Cardiac muscle cell (in vitro differentiated cells and primary cell): Measurements from ENCODE around the gene CCDC85C. TPM values are rescaled to one million over a fixed set of nuclear protein-coding genes. Genes with fewer than 3 reads are reported as not detected.
"Not testable (repeated sequence)": the region's sequence is repeated elsewhere in the genome, so short reads cannot be mapped to it uniquely, and the experiment has no call there.

ENCODE experiments used
- DNase-seq, 2 donors: peaks; one replicate each; pipeline versions ENCODE4 v3.0.0 to v3.0.0-alpha.2; 2010 to 2017; ENCODE audit warnings: low read depth in 1 of 2, low spot score in 1 of 2
- H3K27ac ChIP-seq: fragments of 200-600 bp; sonication (generic); 2 replicates; pipeline ENCODE4 v1.5.1; 2016
- H3K27me3 ChIP-seq: fragments of 200-600 bp; sonication (generic); 2 replicates; pipeline ENCODE4 v1.6.0; 2016; ENCODE audit warnings: control low read depth
- H3K36me3 ChIP-seq: fragments of 200-600 bp; sonication (generic); 2 replicates; pipeline ENCODE4 v1.5.1; 2016; ENCODE audit warnings: control low read depth
- H3K4me1 ChIP-seq: fragments of 200-600 bp; sonication (generic); 2 replicates; pipeline ENCODE4 v1.8.1; 2017; ENCODE audit warnings: low read depth, mild to moderate bottlenecking, mixed run types
- H3K4me3 ChIP-seq: fragments of 200-600 bp; sonication (generic); 2 replicates; pipeline ENCODE4 v1.5.1; 2016; ENCODE audit warnings: mild to moderate bottlenecking
- H3K9me3 ChIP-seq: fragments of 200-600 bp; sonication (generic); 2 replicates; pipeline ENCODE4 v1.5.1; 2017; ENCODE audit warnings: low read depth, mild to moderate bottlenecking, control low read depth
- CTCF ChIP-seq: IDR thresholded peaks from 2 replicates; pipeline ENCODE4 v1.5.1; 2012; ENCODE audit warnings: low read depth, mild to moderate bottlenecking, low read length
- polyA plus RNA-seq: library from polyadenylated mRNA; unstranded; fragments of >200 nt; fragmentation: Nextera tagmentation; extraction: Ambion mirVana; gene quantifications from 2 replicates; pipeline ENCODE4 v1.2.1, GENCODE V29; 2016
- total RNA-seq: library from RNA; depleted of rRNA; stranded (reverse); fragments of >200 nt; gene quantifications from 2 replicates; pipeline ENCODE4 v1.2.3, GENCODE V29; 2016

The CCDC85C gene
- total and polyA plus RNA-seq, 2 experiments from 2014 or later = 39.6 to 45.7 TPM

GRCh38 chr14:99643343-99643742, 39.3 kb upstream of the CCDC85C start:
- H3K27ac ChIP-seq = no peak overlapping the region
- no peaks in the 10 kb centered on the region for H3K9me3 ChIP-seq
- no peaks in the 10 kb centered on the region for H3K36me3 ChIP-seq
- H3K4me1 ChIP-seq = no peaks in the 10 kb centered on the region
- peaks cover 20% of the 10 kb centered on the region for H3K27me3 ChIP-seq
- no peak for DNase-seq
- no peak overlapping the region for H3K4me3 ChIP-seq
- TF ChIP-seq CTCF = no peak

DNA sequence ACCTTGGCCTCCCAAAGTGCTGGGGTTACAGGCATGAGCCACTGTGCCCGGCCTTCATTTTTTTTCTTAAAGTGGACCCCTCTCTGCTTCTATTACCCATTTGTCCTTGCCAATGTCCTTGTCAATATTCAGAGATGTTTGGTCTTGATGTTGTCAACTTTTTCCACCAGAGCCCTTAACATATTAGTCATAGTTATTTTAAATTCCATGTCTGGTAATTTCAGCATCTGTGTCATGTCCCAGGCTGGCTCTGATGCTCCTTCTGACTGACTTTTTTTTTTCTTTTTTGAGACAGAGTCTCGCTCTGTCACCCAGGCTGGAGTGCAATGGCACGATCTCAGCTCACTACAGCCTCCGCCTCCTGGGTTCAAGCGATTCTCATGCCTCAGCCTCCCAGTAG, 38.8 kb upstream of the CCDC85C start:
- H3K4me3 ChIP-seq, H3K36me3 ChIP-seq, H3K9me3 ChIP-seq, H3K27ac ChIP-seq, H3K4me1 ChIP-seq, DNase-seq: not testable (repeated sequence)
- H3K27me3 ChIP-seq = peaks cover 20% of the 10 kb centered on the region

GRCh38 chr14:99637624-99638023, 33.6 kb upstream of the CCDC85C start:
- TF ChIP-seq CTCF = no peak
- Histone ChIP-seq H3K27me3 (no peaks in the 10 kb centered on the region), H3K4me3 (no peak overlapping the region), H3K9me3 (no peaks in the 10 kb centered on the region), H3K36me3 (no peaks in the 10 kb centered on the region), H3K4me1 (no peaks in the 10 kb centered on the region), H3K27ac (no peak overlapping the region)
- no peak for DNase-seq

DNA sequence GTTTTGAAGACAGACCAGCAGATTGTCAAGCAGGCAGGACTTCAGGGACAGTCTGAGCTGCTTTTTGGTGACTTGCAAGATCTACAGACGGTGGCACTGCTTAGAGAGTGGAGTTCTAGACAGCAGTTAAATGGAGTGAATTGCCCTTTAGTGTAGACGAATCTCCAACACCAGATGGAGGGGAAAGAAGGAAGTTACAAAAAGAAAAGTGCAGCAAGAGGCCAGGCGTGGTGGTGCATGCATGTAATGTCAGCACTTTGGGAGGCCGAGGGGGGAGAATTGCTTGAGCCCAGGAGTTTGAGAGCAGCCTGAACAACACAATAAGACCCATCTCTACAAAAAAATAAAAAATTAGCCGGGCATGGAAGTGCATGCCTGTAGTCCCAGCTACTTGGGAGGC, 32.5 kb upstream of the CCDC85C start:
- Histone ChIP-seq H3K4me3 (no peak overlapping the region), H3K27ac (no peak overlapping the region), H3K36me3 (no peaks in the 10 kb centered on the region), H3K27me3 (no peaks in the 10 kb centered on the region), H3K9me3 (no peaks in the 10 kb centered on the region), H3K4me1 (no peaks in the 10 kb centered on the region)
- TF ChIP-seq CTCF = no peak
- DNase-seq = no peak

GRCh38 chr14:99635116-99635515, 31.1 kb upstream of the CCDC85C start:
- no peak overlapping the region for H3K27ac ChIP-seq
- H3K36me3 ChIP-seq = no peaks in the 10 kb centered on the region
- no peak for TF ChIP-seq CTCF
- no peaks in the 10 kb centered on the region for H3K27me3 ChIP-seq
- no peaks in the 10 kb centered on the region for H3K9me3 ChIP-seq
- H3K4me1 ChIP-seq = no peaks in the 10 kb centered on the region
- H3K4me3 ChIP-seq = no peak overlapping the region
- no peak for DNase-seq

DNA sequence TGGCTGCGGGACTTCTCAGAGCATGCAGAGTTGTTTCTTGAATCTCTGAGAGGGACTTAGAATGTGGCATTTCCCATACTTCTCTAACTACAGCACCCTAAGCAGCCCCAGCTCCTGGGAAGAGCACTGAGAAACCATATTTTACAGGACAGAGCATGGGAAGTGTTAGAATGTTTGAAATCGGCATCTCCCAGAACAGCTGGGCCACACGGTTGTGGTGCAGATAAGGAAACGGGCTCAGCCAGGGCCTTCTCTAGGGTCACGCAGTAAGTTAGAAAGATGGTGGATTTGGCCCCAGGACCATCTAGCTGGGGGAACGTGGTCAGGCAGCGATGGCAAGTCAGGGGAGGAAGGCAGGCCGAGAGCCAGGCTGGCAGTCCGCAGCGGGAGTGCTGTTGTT, 30.4 kb upstream of the CCDC85C start:
- Histone ChIP-seq H3K4me3 (no peak overlapping the region), H3K36me3 (no peaks in the 10 kb centered on the region), H3K4me1 (no peaks in the 10 kb centered on the region), H3K9me3 (no peaks in the 10 kb centered on the region), H3K27ac (no peak overlapping the region), H3K27me3 (no peaks in the 10 kb centered on the region)
- no peak for TF ChIP-seq CTCF
- no peak for DNase-seq
